Left lobe of liver (tissue), 2 donors: Measurements from ENCODE around the gene BAZ2B. TPM values are rescaled to one million over a fixed set of nuclear protein-coding genes. Genes with fewer than 3 reads are reported as not detected.
A peak's percentile ranks its signal among the peaks of the same experiment; 100 is the strongest.

Source experiments
- ATAC-seq: fragments of 200-7000 bp; cut with Tn5 transposase; one replicate; pipeline ENCODE4 v1.9.1; 2020; ENCODE audit warnings: mild to moderate bottlenecking, moderate library complexity
- DNase-seq: peaks from one replicate; pipeline ENCODE4 v3.0.0-alpha.2; 2020; ENCODE audit warnings: low spot score
- total RNA-seq: library from RNA; stranded (reverse); gene quantifications from one replicate; pipeline ENCODE4 v1.2.1, GENCODE V29; 2021
- donor health status: DM: no; HTN: no; CAD: no; lungs with moderate emphysema.
- donor health status: DM: no; HTN: yes; CAD: no.

Gene BAZ2B
- total RNA-seq, 1 donor from 2014 or later = 20.0 TPM

DNA sequence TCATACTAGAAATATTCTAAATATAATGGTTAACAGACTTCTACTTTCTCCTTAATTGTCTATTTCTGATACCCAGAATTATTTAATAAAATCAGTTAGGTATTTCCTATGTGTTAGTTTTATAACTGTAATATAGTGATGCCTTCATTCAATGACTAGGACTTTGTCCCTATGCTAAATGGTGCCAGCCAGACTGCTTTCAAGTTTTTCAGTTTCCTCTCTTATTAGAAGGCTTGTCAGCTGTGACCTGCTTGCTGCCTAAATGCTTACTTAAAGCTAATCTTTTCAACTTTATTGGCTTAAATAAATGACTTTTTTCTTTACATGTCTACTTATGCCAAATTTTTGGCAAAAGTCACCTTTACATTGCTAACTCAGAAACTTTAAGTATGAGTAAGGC, 30.7 kb downstream of the BAZ2B start:
- DNase-seq = no peak
- ATAC-seq = peak; percentile 31

DNA sequence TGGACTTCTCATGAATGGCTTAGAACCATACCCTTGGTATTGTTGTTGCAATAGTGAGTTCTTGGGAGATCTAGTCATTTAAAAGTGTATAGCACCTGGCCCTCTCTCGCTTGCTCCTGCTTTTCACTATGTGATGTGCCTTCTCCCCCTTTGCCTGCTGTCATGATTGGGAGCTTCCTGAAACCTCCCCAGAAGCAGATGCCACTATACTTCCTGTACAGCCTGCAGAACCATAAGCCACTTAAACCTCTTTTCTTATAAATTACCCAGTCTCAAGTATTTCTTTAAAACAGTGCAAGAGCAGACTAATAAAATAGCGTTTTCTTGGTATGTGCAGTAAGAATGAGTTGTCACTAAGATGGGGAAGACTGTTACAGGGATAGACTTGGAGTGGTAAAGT, 31.6 kb downstream of the BAZ2B start:
- DNase-seq (no peak), ATAC-seq (no peak)

DNA sequence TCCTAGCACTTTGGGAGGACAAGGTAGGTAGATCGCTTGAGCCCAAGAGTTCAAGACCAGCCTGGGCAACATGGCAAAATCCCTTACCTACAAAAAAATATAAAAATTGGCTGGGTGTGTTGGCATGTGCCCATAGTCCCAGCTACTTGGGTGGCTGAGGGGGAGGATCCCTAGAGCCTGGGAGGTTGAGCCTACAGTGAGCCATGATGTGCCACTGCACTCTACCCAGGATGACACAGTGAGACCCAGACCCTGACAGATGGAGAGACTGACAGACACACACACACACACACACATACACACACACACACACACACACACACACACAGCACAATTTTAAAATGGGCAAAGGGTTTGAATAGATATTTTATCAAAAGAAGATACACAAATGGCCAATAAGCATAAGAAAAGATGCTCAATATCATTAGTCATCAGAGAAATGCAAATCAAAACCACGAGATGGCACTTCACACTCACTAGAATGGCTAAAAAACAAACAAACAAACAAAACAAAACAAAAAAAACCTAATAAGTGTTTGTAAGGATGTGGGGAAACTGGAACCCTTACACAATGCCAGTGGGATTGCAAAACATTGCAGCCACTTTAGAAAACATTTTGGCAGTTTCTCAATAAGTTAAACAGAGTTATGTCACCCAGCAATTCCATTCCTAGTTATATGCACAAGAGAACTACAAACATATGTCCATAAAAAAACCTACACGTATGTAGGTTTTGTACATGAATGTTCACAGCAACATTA, 42.3 kb downstream of the BAZ2B start:
- ATAC-seq (peak; percentile 74), DNase-seq (no peak)

- ATAC-seq (no peak), DNase-seq (no peak)
Measured at GRCh38 chr2:159573294-159573693, 43.1 kb downstream of the BAZ2B start.

- ATAC-seq = no peak
- no peak for DNase-seq
Measured at GRCh38 chr2:159572459-159572858, 43.9 kb downstream of the BAZ2B start.

DNA sequence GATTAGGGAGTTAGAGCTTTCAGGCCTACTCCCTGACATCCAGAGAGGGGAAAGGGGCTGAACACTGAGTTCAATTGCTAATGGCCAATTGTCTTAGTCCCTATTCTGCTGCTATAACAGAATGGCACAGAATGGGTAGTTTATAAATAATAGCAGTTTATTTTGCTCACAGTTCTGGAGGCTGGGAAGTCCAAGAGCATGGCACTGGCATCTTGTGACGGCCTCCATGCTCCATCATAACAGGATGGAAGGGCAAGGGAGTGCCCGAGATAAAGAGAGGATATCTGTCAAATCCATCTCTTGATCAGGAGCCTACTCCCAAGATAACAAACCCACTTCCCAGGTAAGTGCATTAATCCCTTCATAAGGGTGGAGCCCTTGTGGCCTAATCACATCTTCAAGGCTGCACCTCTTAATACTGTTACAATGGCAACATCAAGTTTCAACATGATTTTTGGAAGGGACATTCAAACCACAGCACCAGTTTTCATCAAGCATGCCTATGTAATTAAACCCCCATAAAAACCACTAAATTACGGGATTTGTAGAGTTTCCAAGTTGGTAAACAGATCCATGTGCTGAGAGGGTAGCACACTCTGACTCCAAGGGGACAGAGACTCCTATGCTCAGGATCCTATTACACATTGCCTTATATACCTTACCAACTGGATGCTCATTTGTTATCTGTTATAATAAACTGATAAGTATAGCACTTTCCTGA, 44.6 kb downstream of the BAZ2B start:
- ATAC-seq (no peak), DNase-seq (no peak)

DNA sequence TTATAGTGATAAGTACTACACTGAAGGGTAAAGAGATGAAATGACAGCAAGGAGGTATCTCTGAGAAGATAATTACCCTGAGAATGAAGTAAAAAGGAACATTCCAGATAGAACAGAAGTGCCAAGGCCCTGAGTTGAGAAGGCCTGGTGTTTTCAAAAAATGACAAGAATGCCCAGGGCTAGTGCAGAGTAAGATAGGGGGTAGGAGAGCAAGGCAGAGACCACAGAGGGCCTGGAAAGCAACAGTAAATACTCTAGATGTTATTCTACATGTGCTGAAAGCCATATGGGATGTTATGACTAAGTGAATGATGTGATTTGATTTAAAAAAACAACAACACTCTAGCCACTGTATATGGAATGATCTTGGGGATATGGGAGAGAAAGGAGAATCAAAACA, 52.3 kb downstream of the BAZ2B start:
- DNase-seq (no peak), ATAC-seq (no peak)

- ATAC-seq (no peak), DNase-seq (no peak)
Measured at GRCh38 chr2:159562248-159562647, 54.1 kb downstream of the BAZ2B start.

DNA sequence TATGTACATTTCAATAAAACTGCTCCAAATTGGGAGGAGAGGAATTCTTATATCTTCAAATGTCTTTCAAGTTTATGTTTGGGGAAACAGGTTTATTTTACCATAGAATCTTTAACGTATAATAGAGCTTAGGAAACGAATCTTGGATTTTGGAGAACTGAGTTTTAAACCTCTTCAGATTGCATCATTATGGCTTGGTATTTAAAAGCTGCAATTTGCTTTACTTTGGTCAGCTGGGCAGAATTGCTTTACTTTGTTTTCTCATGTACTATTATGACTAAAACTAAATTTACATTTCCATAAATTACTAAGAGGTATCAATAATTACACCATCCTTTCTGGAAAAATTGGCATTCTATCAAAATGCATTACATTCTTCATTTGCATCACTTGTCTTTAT, 54.6 kb downstream of the BAZ2B start:
- DNase-seq (no peak), ATAC-seq (no peak)

DNA sequence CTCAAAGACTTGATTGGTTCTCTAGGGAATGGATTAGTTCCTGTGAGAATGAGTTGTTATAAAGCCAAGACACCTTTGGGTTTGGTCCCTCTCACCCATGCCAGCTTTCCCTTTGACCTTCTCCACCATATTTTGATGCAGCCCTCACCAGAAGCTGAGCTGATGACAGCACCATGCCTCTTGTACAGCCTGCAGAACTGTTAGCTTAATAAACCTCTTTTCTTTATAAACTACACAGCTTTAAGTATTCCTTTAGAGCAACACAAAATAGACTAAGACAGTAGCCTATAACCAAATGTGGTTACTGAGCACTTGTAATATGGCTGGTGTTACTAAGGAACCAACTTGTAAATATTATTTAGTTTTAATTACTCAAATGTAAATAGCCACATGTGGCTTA, 55.1 kb downstream of the BAZ2B start:
- no peak for DNase-seq
- no peak for ATAC-seq

DNA sequence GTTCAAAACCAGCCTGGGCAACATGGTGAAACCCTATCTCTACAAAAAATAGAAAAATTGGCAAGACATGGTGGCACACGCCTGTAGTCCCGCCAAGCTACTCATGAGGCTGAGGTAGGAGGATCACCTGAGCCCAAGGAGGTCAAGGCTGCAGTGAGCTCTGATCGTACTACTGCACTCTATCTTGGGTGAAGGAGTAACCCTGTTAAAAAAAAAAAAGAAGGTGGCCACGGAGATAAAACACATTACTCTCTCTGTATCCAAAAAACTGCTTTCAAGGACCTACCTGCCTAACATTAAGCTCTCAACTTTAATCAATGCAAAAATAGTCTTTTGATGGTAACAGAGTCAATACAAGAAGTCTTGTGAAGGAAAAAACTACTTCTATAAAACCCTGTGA, 57.3 kb downstream of the BAZ2B start:
- ATAC-seq (no peak), DNase-seq (no peak)

GRCh38 chr2:159558479-159558878, 57.9 kb downstream of the BAZ2B start:
- no peak for ATAC-seq

DNA sequence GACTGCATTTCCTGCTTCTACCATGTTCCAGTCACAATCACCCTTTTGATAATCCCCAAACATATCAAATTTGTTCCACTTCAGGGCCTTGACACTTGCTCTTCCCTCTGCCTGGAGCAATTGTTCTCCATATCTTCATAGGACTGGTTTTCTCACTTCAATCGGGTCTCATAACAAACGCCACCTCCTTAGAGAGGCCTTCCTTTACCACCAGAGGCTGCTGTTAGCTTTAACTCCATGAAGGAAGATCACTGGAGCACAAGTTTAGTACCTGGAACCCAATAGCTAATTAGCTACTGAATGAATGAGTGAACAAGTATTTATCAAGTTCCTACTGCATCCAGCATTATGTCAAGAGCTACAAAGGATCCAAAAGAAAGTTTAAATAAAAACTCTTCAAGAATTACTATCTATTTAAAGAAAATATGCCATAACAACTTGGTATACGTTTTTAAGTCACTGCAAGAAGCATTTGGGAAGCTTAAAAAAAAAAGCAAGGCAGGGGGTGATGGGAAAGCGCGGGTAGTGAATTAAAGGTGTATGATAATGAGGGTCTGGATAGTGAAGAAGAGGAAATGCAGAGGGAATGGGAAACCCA, 58.8 kb downstream of the BAZ2B start:
- ATAC-seq (peak; percentile 77), DNase-seq (no peak)

More at GRCh38 chr2:159558479-159558878, 57.9 kb downstream of the BAZ2B start:
- no peak for DNase-seq

GRCh38 chr2:159555651-159556392, 60.5 kb downstream of the BAZ2B start:
- DNase-seq = no peak
- no peak for ATAC-seq

DNA sequence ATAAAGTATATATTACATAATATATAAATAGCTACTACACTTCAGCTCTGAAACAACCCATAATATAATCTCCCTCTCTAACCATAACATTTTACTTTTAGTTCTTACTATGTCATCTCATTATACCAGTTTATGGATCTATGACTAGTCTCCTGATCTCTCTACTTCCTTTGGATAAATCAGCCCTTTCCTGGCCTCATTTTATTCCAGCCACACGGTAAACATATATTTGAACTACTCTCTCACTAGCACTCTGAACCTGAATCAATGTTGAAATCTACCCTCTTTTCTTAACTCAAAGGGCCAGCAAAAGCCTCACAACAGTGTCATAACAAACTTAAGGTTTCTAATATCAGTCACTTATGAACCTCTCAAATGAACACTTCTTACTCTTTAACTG, 62.6 kb downstream of the BAZ2B start:
- no peak for DNase-seq
- ATAC-seq = peak; percentile 63

GRCh38 chr2:159551806-159552205, 64.5 kb downstream of the BAZ2B start:
- DNase-seq (no peak), ATAC-seq (no peak)

GRCh38 chr2:159550231-159550630, 66.1 kb downstream of the BAZ2B start:
- no peak for ATAC-seq

DNA sequence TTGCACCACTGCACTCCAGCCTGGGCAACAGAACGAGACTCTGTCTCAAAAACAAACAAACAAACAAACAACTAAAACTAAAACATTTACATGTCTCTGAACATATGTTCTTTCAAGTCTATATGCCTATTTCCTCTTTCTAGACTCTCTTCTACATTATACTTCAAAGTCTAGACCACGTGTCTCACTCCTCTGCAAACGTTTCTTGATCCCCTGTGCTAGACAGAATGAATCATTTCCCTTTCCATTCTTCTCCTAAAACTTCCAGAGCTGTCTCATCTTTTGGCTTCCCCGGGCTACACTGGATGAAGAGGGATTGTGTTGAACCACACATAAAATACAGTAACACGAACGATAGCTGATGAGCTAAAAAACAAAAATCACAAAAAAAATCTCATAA, 67.1 kb downstream of the BAZ2B start:
- no peak for DNase-seq
- no peak for ATAC-seq

More at GRCh38 chr2:159550231-159550630, 66.1 kb downstream of the BAZ2B start:
- no peak for DNase-seq

GRCh38 chr2:159546716-159547430, 69.5 kb downstream of the BAZ2B start:
- DNase-seq (no peak), ATAC-seq (no peak)

GRCh38 chr2:159546039-159546438, 70.3 kb downstream of the BAZ2B start:
- DNase-seq = no peak
- no peak for ATAC-seq

GRCh38 chr2:159545085-159545484, 71.3 kb downstream of the BAZ2B start:
- ATAC-seq (no peak), DNase-seq (no peak)
